ENCODE measurements around the gene MB21D2.

- no peak for TF ChIP-seq CTCF (IDR thresholded peaks at IDR 0.05)
- no peak for TF ChIP-seq EP300 (IDR thresholded peaks at IDR 0.05)
These were observed 77.4 kb downstream of the MB21D2 start for GRCh38 chr3:192840143-192840836.
